Activated CD4-positive, alpha-beta T cell treated with anti-CD3 and anti-CD28 coated beads for 48 hours (primary cell): ENCODE data around the gene POLR2F.
"Not testable (repeated sequence)": the region's sequence is repeated elsewhere in the genome, so short reads cannot be mapped to it uniquely, and the experiment has no call there.

Experiments used
- DNase-seq: peaks from one replicate; pipeline ENCODE4 v3.0.0-alpha.2; 2020

Gene POLR2F

GRCh38 chr22:37955825-37956397, 2.4 kb downstream of the POLR2F start:
- not testable (repeated sequence) for DNase-seq

GRCh38 chr22:37957232-37957631, 3.7 kb downstream of the POLR2F start:
- no peak for DNase-seq

- DNase-seq: no peak
Measured at GRCh38 chr22:37959231-37959825, 5.8 kb downstream of the POLR2F start.

GRCh38 chr22:37961062-37961461, 7.6 kb downstream of the POLR2F start:
- DNase-seq: no peak

- DNase-seq: no peak
Measured at GRCh38 chr22:37965940-37966664, 12.6 kb downstream of the POLR2F start.

- DNase-seq: no peak
Measured at GRCh38 chr22:37967147-37967546, 13.6 kb downstream of the POLR2F start.

GRCh38 chr22:37967637-37968451, 14.3 kb downstream of the POLR2F start:
- no peak for DNase-seq

- no peak for DNase-seq
Measured at GRCh38 chr22:37968452-37969251, 15.2 kb downstream of the POLR2F start.

GRCh38 chr22:37970864-37971263, 17.4 kb downstream of the POLR2F start:
- DNase-seq: no peak

- no peak for DNase-seq
Measured at GRCh38 chr22:37971475-37972434, 18.3 kb downstream of the POLR2F start.

GRCh38 chr22:37972527-37972926, 19.0 kb downstream of the POLR2F start:
- no peak for DNase-seq

GRCh38 chr22:37973271-37974170, 20.0 kb downstream of the POLR2F start:
- DNase-seq: no peak

- no peak for DNase-seq
Measured at GRCh38 chr22:37975153-37975552, 21.7 kb downstream of the POLR2F start.

- not testable (repeated sequence) for DNase-seq
Measured at GRCh38 chr22:37976022-37976421, 22.5 kb downstream of the POLR2F start.

- DNase-seq: no peak
Measured at GRCh38 chr22:37976547-37976946, 23.0 kb downstream of the POLR2F start.

GRCh38 chr22:37979782-37980181, 26.3 kb downstream of the POLR2F start:
- no peak for DNase-seq

- DNase-seq: no peak
Measured at GRCh38 chr22:37981282-37982011, 27.9 kb downstream of the POLR2F start.

GRCh38 chr22:37982151-37982785, 28.8 kb downstream of the POLR2F start:
- no peak for DNase-seq
